Heart left ventricle (tissue), 16 donors: ENCODE measurements around the gene PAQR6. TPM values are rescaled to one million over a fixed set of nuclear protein-coding genes. Genes with fewer than 3 reads are reported as not detected.

ENCODE experiments used
- ATAC-seq, 4 donors: fragments of 200-7000 bp; cut with Tn5 transposase; one replicate each; pipeline ENCODE4 v1.9.1; 2020 to 2022; ENCODE audit warnings: moderate library complexity in 4 of 4, mild to moderate bottlenecking in 3 of 4, moderate number of reproducible peaks in 1 of 4
- DNase-seq, 5 donors: peaks; one replicate each; pipeline ENCODE4 v3.0.0-alpha.2; 2020
- H3K27ac ChIP-seq, 12 donors: fragments of 200-600 bp; sonication (generic) in 4 of 12; one replicate each; pipeline versions ENCODE4 v1.5.0 to v1.8.0; 2016 to 2022; ENCODE audit warnings: mild to moderate bottlenecking in 2 of 12
- H3K27me3 ChIP-seq, 9 donors: fragments of 200-600 bp; sonication (generic) in 2 of 9; one replicate each; pipeline versions ENCODE4 v1.5.1 to v1.8.0; 2016 to 2022; ENCODE audit warnings: mild to moderate bottlenecking in 3 of 9
- H3K36me3 ChIP-seq, 9 donors: fragments of 200-600 bp; sonication (generic) in 2 of 9; one replicate each; pipeline versions ENCODE4 v1.5.0 to v1.8.0; 2018 to 2022; ENCODE audit warnings: mild to moderate bottlenecking in 2 of 9
- H3K4me1 ChIP-seq, 12 donors: fragments of 200-600 bp; sonication (generic) in 4 of 12; one replicate each; pipeline versions ENCODE4 v1.5.0 to v1.8.0; 2016 to 2022; ENCODE audit warnings: mild to moderate bottlenecking in 3 of 12
- H3K4me3 ChIP-seq, 12 donors: fragments of 200-600 bp; sonication (generic) in 4 of 12; one replicate each; pipeline versions ENCODE4 v1.5.0 to v1.8.0; 2017 to 2022; ENCODE audit warnings: mild to moderate bottlenecking in 9 of 12, moderate library complexity in 4 of 12
- H3K9me3 ChIP-seq, 12 donors: fragments of 200-600 bp; sonication (generic) in 4 of 12; one replicate each; pipeline versions ENCODE4 v1.5.0 to v1.8.0; 2016 to 2022; ENCODE audit warnings: mild to moderate bottlenecking in 1 of 12
- CTCF ChIP-seq, 12 donors: fragments of 200-600 bp; sonication (generic) in 4 of 12; IDR thresholded peaks; one replicate each; pipeline versions ENCODE4 v1.5.0 to v1.8.0; 2018 to 2022; ENCODE audit warnings: antibody characterized with exemption in 12 of 12, mild to moderate bottlenecking in 5 of 12
- POLR2A ChIP-seq, 2 donors: fragments of 450-650 bp; IDR thresholded peaks; one replicate each; pipeline ENCODE4 v1.6.1; 2017; ENCODE audit warnings: antibody characterized with exemption in 2 of 2, mild to moderate bottlenecking in 2 of 2, moderate library complexity in 2 of 2
- WGBS, 4 donors: extraction: QIAGEN DNeasy Blood & Tissue Kit in 2 of 4; methylation state at CpG; one replicate each; pipeline versions ENCODE4 v1.1.5 to v1.1.7; 2013 to 2018; 5-methylcytosine and 5-hydroxymethylcytosine counted together
- intact Hi-C, 10 donors: fragments of 100-400 bp; cut with DNase I; formaldehyde crosslinking; loops; one replicate each; pipeline versions ENCODE4 v1.11.1 to v1.14.2; 2022
- polyA plus RNA-seq, 2 donors: library from polyadenylated mRNA; stranded (reverse); fragments of 200-250 nt; gene quantifications; one replicate each; pipeline ENCODE4 v1.2.3, GENCODE V29; 2013
- total RNA-seq, 9 donors: library from RNA; depleted of rRNA in 2 of 9; stranded (reverse); fragments of >200 nt in 2 of 9; fragmentation: NEBNext Ultra II Directional in 3 of 9; extraction: Animal tissue kit (Norgen Biotek cat#: 25700) in 3 of 9; gene quantifications; one replicate each; pipeline versions ENCODE4 v1.1.0 to v1.2.4, GENCODE V29; 2016 to 2023
- donor health status: ischemic (EF 13 %, LVEDD 7.1; RV severe dilation, severe dysfunction).
- donor health status: healthy with polysubstance abuse.
- donor health status: DM: no; HTN: yes; CAD: no.
- donor health status: DM: no; HTN: no; CAD: no.
- donor health status: ischemic (EF 25% LVEDD 6.9; RV normal size, moderate dysfunction).
- donor health status: ischemic (EF 25% LVEDD 5.7; RV mildly dilated, moderate dysfunction).
- donor health status: healthy.
- donor health status: DM: yes; HTN: yes; CAD: no.
- donor health status: ischemic (EF 35%, LVEDD 5.7; RV mildly dilated, moderate dysfunction).
- donor health status: nonischemic (EF 11% LVEDD 7.7; RV severe dilation, severe dysfunction).
- donor health status: DM: yes; HTN: yes; CAD: no.
- donor health status: PGD.
- donor health status: ischemic (EF 29% LVEDD 5.4; RV normal size, mild dysfunction).
- donor health status: nonischemic (EF 23%, LVEDD 6.1; RV moderate dilation, normal function).

PAQR6 gene
- total and polyA plus RNA-seq, 11 donors, result 0.26 to 1.9 (median 0.90) TPM; not detected in 2

GRCh38 chr1:156229809-156230472, 17.9 kb downstream of the PAQR6 start:
- Histone ChIP-seq H3K27ac (peak overlapping the region in 1 of 12 donors; percentile 26), H3K4me3 (no peak overlapping the region), H3K4me1 (peaks cover 0 to 13% (median 0%) of the 10 kb centered on the region in 12 donors), H3K36me3 (peaks cover 0 to 77% (median 53%) of the 10 kb centered on the region in 9 donors), H3K9me3 (no peaks in the 10 kb centered on the region), H3K27me3 (no peaks in the 10 kb centered on the region)
- WGBS, 4 donors, result 91 to 96% (median 93%) methylated on average over 11 of the region's 11 CpGs
- DNase-seq, result peak in 1 of 5 donors; percentile 8
- intact Hi-C loops, result no loop called here
- TF ChIP-seq CTCF (IDR thresholded peaks at IDR 0.05), result no peak
- no peak for TF ChIP-seq POLR2A (IDR thresholded peaks at IDR 0.05)
- ATAC-seq, result no peak

GRCh38 chr1:156228501-156228900, 19.4 kb downstream of the PAQR6 start:
- TF ChIP-seq CTCF (IDR thresholded peaks at IDR 0.05) (no peak), POLR2A (IDR thresholded peaks at IDR 0.05) (no peak)
- H3K27ac ChIP-seq, result peak overlapping the region in 1 of 12 donors; percentile 42
- intact Hi-C loops, result no loop called here
- 75 to 89% (median 86%) methylated on average over 7 of the region's 7 CpGs for WGBS, 4 donors
- H3K9me3 ChIP-seq, result no peaks in the 10 kb centered on the region
- peaks cover 0 to 76% (median 47%) of the 10 kb centered on the region in 9 donors for H3K36me3 ChIP-seq
- DNase-seq (peak in 1 of 5 donors; percentile 25), ATAC-seq (peak in 2 of 4 donors; percentile 19 to 37)
- peaks cover 0 to 16% (median 0%) of the 10 kb centered on the region in 12 donors for H3K4me1 ChIP-seq
- no peaks in the 10 kb centered on the region for H3K27me3 ChIP-seq
- no peak overlapping the region for H3K4me3 ChIP-seq

DNA sequence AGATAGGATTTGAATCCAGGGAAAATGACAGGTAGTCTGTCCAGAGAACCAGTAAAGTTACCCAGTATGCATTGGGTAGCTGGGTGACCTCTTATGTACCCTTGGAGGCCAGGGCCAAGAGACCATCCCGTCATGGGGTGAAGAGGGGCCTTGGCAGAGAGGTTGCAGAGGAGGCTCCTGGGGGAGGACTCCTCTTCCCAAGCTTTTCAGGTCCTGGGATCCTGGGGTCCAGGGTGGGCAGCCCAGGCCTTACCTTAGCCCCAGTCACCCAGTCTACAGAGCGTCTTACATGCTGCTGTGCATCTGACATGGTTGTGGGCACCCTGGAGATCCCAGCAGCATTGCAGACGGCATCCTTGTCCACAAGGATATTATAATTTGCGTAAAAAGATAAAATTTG, 21.1 kb downstream of the PAQR6 start:
- DNase-seq (peak in 1 of 5 donors; percentile 12), ATAC-seq (no peak)
- no peak overlapping the region for H3K27ac ChIP-seq
- intact Hi-C loops, result loop anchor here in 1 of 10 donors (2.0 kb wide), 1 partner anchor 80 kb away; no protein-coding TSS in a partner anchor
- H3K9me3 ChIP-seq, result no peaks in the 10 kb centered on the region
- no peak overlapping the region for H3K4me3 ChIP-seq
- peaks cover 0 to 16% (median 0%) of the 10 kb centered on the region in 12 donors for H3K4me1 ChIP-seq
- TF ChIP-seq CTCF (IDR thresholded peaks at IDR 0.05), result no peak
- no peak for TF ChIP-seq POLR2A (IDR thresholded peaks at IDR 0.05)
- peaks cover 0 to 79% (median 58%) of the 10 kb centered on the region in 9 donors for H3K36me3 ChIP-seq
- H3K27me3 ChIP-seq, result no peaks in the 10 kb centered on the region
- WGBS, 4 donors, result 76 to 87% (median 79%) methylated on average over 4 of the region's 4 CpGs

DNA sequence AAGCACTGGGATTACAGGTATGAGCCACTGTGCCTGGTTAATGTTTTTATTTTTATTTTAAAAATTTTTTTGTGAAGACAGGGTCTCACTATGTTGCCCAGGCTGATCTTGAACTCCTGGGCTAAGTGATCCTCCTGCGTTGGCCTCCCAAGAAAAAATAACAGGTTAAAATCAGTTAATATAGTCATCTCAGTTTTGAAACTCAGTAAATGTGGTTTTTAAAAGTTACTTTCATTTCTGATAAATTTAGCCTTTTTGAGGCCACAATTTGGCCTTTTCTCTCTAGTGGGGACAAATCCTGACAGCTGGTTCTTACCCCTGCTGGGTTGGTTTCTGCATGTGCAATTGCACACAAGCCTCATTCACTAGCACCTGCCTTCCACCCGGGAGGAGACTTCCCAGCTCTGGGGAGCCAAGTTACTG, 21.7 kb downstream of the PAQR6 start:
- no peak for ATAC-seq
- H3K9me3 ChIP-seq, result no peaks in the 10 kb centered on the region
- 68 to 81% (median 78%) methylated on average over 2 of the region's 2 CpGs for WGBS, 4 donors
- peak in 1 of 5 donors; percentile 1 for DNase-seq
- peaks cover 0 to 86% (median 65%) of the 10 kb centered on the region in 9 donors for H3K36me3 ChIP-seq
- H3K27me3 ChIP-seq, result no peaks in the 10 kb centered on the region
- intact Hi-C loops, result loop anchor here in 1 of 10 donors (2.0 kb wide), 1 partner anchor 79 kb away; no protein-coding TSS in a partner anchor
- peaks cover 0 to 16% (median 0%) of the 10 kb centered on the region in 12 donors for H3K4me1 ChIP-seq
- no peak overlapping the region for H3K4me3 ChIP-seq
- H3K27ac ChIP-seq, result no peak overlapping the region
- TF ChIP-seq POLR2A (IDR thresholded peaks at IDR 0.05) (no peak), CTCF (IDR thresholded peaks at IDR 0.05) (no peak)
